Left lung (tissue), 10 donors: ENCODE measurements around the gene BCL11B. TPM values are rescaled to one million over a fixed set of nuclear protein-coding genes. Genes with fewer than 3 reads are reported as not detected.

Source experiments
- ATAC-seq: fragments of 200-7000 bp; cut with Tn5 transposase; one replicate; pipeline ENCODE4 v1.9.1; 2020; ENCODE audit warnings: moderate library complexity
- DNase-seq, 4 donors: peaks; one replicate each; pipeline ENCODE4 v3.0.0-alpha.2; 2013 to 2020
- H3K27ac ChIP-seq, 2 donors: fragments of 200-600 bp; sonication (generic) in 1 of 2; one replicate each; pipeline versions ENCODE4 v1.5.0 to v1.8.0; 2020 to 2021
- H3K27me3 ChIP-seq, 2 donors: fragments of 200-600 bp; sonication (generic) in 1 of 2; one replicate each; pipeline versions ENCODE4 v1.5.0 to v1.8.0; 2020 to 2021
- H3K36me3 ChIP-seq, 2 donors: fragments of 200-600 bp; sonication (generic) in 1 of 2; one replicate each; pipeline versions ENCODE4 v1.5.0 to v1.8.0; 2020 to 2021
- H3K4me1 ChIP-seq, 2 donors: fragments of 200-600 bp; one replicate each; pipeline ENCODE4 v1.8.0; 2021
- H3K4me3 ChIP-seq, 2 donors: fragments of 200-600 bp; sonication (generic) in 1 of 2; one replicate each; pipeline versions ENCODE4 v1.5.0 to v1.8.0; 2020 to 2021; ENCODE audit warnings: mild to moderate bottlenecking in 1 of 2
- H3K9me3 ChIP-seq, 2 donors: fragments of 200-600 bp; sonication (generic) in 1 of 2; one replicate each; pipeline versions ENCODE4 v1.5.0 to v1.8.0; 2020 to 2021
- intact Hi-C, 2 donors: fragments of 100-400 bp; cut with DNase I; formaldehyde crosslinking; loops; one replicate each; pipeline versions ENCODE4 v1.11.2 to v1.14.2; 2022
- polyA plus RNA-seq, 6 donors: library from polyadenylated mRNA; unstranded; fragments of 120-200 nt; gene quantifications; one replicate each; pipeline ENCODE4 v1.2.1, GENCODE V29; 2013; ENCODE audit not compliant: insufficient read length in 6 of 6
- total RNA-seq, 2 donors: library from RNA; stranded (reverse); fragmentation: NEBNext Ultra II Directional; extraction: Animal tissue kit (Norgen Biotek cat#: 25700); gene quantifications; one replicate each; pipeline ENCODE4 v1.2.1, GENCODE V29; 2021
- TF ChIP-seq, protein P1 (sequence below), 2 donors: fragments of 200-600 bp; sonication (generic) in 1 of 2; IDR thresholded peaks; one replicate each; pipeline versions ENCODE4 v1.5.0 to v1.8.0; 2021; ENCODE audit warnings: antibody characterized with exemption in 2 of 2
- donor health status: DM: no; HTN: yes; CAD: no.
- donor health status: DM: no; HTN: no; CAD: no.

The BCL11B gene
- total and polyA plus RNA-seq, 8 donors = 1.4 to 3.6 (median 3.2) TPM

DNA sequence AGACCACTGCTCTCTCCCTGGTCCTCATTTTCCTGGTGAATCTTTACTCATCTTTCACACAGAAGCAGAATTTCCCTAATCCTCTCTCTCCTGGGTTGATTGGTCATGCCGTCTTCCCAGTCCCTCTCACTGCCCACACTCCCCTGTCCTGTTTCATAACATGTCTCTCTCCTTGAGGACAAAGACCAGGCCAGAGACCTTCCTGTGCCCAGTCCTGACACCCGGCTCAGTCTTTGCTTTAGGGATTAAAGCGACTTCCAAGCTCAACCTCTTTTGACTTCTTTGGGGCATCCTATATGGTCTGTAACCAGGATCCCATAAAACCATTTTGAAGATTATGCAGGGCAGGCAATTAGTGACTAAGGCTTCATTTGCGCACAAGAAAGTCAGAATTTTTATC lies 105.5 kb downstream of the BCL11B start:
- Histone ChIP-seq H3K4me3 (no peak overlapping the region), H3K36me3 (no peaks in the 10 kb centered on the region), H3K27ac (no peak overlapping the region), H3K27me3 (no peaks in the 10 kb centered on the region), H3K9me3 (no peaks in the 10 kb centered on the region), H3K4me1 (no peaks in the 10 kb centered on the region)
- intact Hi-C loops = no loop called here
- TF ChIP-seq, protein P1, sequence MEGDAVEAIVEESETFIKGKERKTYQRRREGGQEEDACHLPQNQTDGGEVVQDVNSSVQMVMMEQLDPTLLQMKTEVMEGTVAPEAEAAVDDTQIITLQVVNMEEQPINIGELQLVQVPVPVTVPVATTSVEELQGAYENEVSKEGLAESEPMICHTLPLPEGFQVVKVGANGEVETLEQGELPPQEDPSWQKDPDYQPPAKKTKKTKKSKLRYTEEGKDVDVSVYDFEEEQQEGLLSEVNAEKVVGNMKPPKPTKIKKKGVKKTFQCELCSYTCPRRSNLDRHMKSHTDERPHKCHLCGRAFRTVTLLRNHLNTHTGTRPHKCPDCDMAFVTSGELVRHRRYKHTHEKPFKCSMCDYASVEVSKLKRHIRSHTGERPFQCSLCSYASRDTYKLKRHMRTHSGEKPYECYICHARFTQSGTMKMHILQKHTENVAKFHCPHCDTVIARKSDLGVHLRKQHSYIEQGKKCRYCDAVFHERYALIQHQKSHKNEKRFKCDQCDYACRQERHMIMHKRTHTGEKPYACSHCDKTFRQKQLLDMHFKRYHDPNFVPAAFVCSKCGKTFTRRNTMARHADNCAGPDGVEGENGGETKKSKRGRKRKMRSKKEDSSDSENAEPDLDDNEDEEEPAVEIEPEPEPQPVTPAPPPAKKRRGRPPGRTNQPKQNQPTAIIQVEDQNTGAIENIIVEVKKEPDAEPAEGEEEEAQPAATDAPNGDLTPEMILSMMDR (IDR thresholded peaks at IDR 0.05) = no peak
- ATAC-seq (no peak), DNase-seq (no peak)

GRCh38 chr14:99164712-99165111 lies 107.3 kb downstream of the BCL11B start:
- no peak for ATAC-seq
- H3K36me3 ChIP-seq = no peaks in the 10 kb centered on the region
- H3K27me3 ChIP-seq = no peaks in the 10 kb centered on the region
- no peak for DNase-seq
- H3K4me1 ChIP-seq = no peaks in the 10 kb centered on the region
- TF ChIP-seq, protein P1 (IDR thresholded peaks at IDR 0.05) = no peak
- H3K27ac ChIP-seq = no peak overlapping the region
- no peak overlapping the region for H3K4me3 ChIP-seq
- no peaks in the 10 kb centered on the region for H3K9me3 ChIP-seq
- intact Hi-C loops = no loop called here

DNA sequence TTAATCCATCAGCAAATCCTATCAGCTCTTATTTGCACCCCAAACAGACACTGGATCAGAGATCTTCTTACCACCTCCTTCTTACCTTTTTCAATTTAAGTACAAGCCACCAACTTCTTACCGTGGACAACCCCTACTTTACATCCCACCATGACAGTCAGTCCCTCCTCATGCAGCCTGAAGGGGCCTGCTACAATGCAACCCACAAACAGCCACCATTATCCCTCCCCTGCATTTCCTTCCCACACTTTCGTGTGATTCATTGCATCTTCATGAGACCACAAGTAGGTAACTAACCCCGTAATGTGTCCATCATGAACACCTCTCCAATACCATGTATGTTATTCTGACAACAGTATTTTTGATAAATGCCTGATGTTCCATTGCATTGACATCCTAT lies 108.6 kb downstream of the BCL11B start:
- H3K36me3 ChIP-seq = no peaks in the 10 kb centered on the region
- H3K27ac ChIP-seq = no peak overlapping the region
- TF ChIP-seq, protein P1 (IDR thresholded peaks at IDR 0.05) = no peak
- ATAC-seq (no peak), DNase-seq (no peak)
- intact Hi-C loops = no loop called here
- H3K9me3 ChIP-seq = no peaks in the 10 kb centered on the region
- no peaks in the 10 kb centered on the region for H3K4me1 ChIP-seq
- H3K27me3 ChIP-seq = no peaks in the 10 kb centered on the region
- H3K4me3 ChIP-seq = no peak overlapping the region

- TF ChIP-seq, protein P1 (IDR thresholded peaks at IDR 0.05) = no peak
These were observed 112.4 kb downstream of the BCL11B start for GRCh38 chr14:99159341-99160340.

GRCh38 chr14:99158646-99159165 lies 113.3 kb downstream of the BCL11B start:
- ATAC-seq (no peak), DNase-seq (no peak)
- Histone ChIP-seq H3K4me1 (peaks cover 6 to 17% of the 10 kb centered on the region in 2 donors), H3K9me3 (no peaks in the 10 kb centered on the region), H3K27me3 (no peaks in the 10 kb centered on the region), H3K27ac (no peak overlapping the region), H3K36me3 (no peaks in the 10 kb centered on the region), H3K4me3 (no peak overlapping the region)
- TF ChIP-seq, protein P1 (IDR thresholded peaks at IDR 0.05) = no peak
- intact Hi-C loops = no loop called here

More at GRCh38 chr14:99159341-99160340, 112.4 kb downstream of the BCL11B start:
- no peaks in the 10 kb centered on the region for H3K36me3 ChIP-seq
- no peaks in the 10 kb centered on the region for H3K27me3 ChIP-seq
- no peak overlapping the region for H3K27ac ChIP-seq
- ATAC-seq = no peak
- intact Hi-C loops = no loop called here
- no peak overlapping the region for H3K4me3 ChIP-seq
- peaks cover 6 to 17% of the 10 kb centered on the region in 2 donors for H3K4me1 ChIP-seq
- no peaks in the 10 kb centered on the region for H3K9me3 ChIP-seq
- no peak for DNase-seq
